Astrocyte of the spinal cord (primary cell): ENCODE measurements around the gene LYST.
"Not testable (repeated sequence)": the region's sequence is repeated elsewhere in the genome, so short reads cannot be mapped to it uniquely, and the experiment has no call there.

Source experiments
- DNase-seq: peaks from one replicate; pipeline ENCODE4 v3.0.0; 2011; ENCODE audit warnings: low read depth, low spot score
- H3K4me3 ChIP-seq: 2 replicates; pipeline ENCODE4 v1.5.1; 2011; ENCODE audit warnings: low read depth, mild to moderate bottlenecking, low read length, moderate library complexity
- CTCF ChIP-seq: IDR thresholded peaks from 2 replicates; pipeline ENCODE4 v1.5.1; 2012; ENCODE audit warnings: low read depth, mild to moderate bottlenecking, low read length, inconsistent platforms
- in situ Hi-C: cut with HindIII; loops from 2 replicates; pipeline ENCODE4 v1.10.0; 2017; ENCODE audit warnings: low sequenced_read_pairs

LYST gene

GRCh38 chr1:235866205-235866912 is at the start of gene LYST:
Gene LYST, minus strand, starts transcription at chr1:235866906. Its CDS starts 36,489 bp downstream, at chr1:235830417.
- peak; percentile 62 for TF ChIP-seq CTCF
- in situ Hi-C loops: no loop called here
- DNase-seq: peak; percentile 48
- peak within 1 kb of the TSS; percentile 79 for H3K4me3 ChIP-seq

- in situ Hi-C loops, DNase-seq, H3K4me3 ChIP-seq: not testable (repeated sequence)
Measured at GRCh38 chr1:235915489-235915888, 48.8 kb upstream of the LYST start.

- in situ Hi-C loops: no loop called here
- TF ChIP-seq CTCF: no peak
- no peak overlapping the region for H3K4me3 ChIP-seq
- DNase-seq: peak; percentile 28
Measured at GRCh38 chr1:235913311-235913710, 46.6 kb upstream of the LYST start.

GRCh38 chr1:235911876-235912275 is 45.2 kb upstream of the LYST start:
- in situ Hi-C loops: no loop called here
- no peak for TF ChIP-seq CTCF
- DNase-seq: no peak
- no peak overlapping the region for H3K4me3 ChIP-seq

- DNase-seq: no peak
- no peak overlapping the region for H3K4me3 ChIP-seq
- no peak for TF ChIP-seq CTCF
- in situ Hi-C loops: no loop called here
Measured at GRCh38 chr1:235911300-235911662, 44.6 kb upstream of the LYST start.

GRCh38 chr1:235910357-235911299 is 43.9 kb upstream of the LYST start:
- peak; percentile 97 for DNase-seq
- no peak for TF ChIP-seq CTCF
- in situ Hi-C loops: no loop called here
- no peak overlapping the region for H3K4me3 ChIP-seq
